HG03442 (cell line): ENCODE measurements around the gene SLC38A9.

Experiments used
- ATAC-seq: cut with Tn5 transposase; IDR thresholded peaks from one replicate; pipeline ENCODE4 v1.9.1; 2021; ENCODE audit warnings: mild to moderate bottlenecking, moderate library complexity; ENCODE audit not compliant: unreplicated experiment

SLC38A9 gene

DNA sequence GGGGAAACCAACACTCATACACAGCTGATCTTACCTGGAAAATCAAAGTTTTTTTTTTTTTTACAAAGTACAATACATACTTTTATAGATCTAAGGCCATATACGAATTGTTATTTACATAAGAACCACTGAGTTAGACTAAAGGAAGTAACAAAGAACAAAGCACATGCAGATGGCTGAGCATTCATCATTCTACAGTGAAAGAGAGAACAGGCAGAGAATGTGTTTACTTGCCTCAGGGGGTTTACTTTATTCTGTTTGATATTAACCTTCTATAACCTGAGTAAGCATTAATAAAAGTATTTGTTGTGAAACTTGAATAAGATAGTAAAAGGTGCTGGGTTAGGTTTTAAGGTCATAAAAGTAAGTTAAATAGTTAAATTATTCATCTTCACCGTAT, 54.7 kb downstream of the SLC38A9 start:
- no peak for ATAC-seq

DNA sequence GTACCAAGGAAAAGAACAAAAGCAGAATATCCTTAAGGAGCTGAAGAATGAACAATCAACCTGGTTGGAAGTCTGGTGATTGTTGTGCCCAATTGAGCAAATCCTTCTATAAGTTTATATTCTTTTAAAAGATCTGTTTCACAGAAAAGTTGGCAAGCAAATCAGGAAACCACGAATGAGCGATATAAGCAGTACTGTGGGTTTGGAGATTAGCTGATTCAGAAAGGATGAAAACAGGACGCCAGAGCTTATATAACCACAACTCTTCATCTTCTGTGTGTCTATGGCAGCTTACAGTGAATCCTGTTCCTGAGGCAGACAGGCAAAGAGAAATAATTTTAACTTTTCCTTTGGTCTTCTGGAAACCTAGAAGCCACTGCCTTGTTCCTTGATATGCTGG, 61.7 kb downstream of the SLC38A9 start:
- ATAC-seq = no peak

DNA sequence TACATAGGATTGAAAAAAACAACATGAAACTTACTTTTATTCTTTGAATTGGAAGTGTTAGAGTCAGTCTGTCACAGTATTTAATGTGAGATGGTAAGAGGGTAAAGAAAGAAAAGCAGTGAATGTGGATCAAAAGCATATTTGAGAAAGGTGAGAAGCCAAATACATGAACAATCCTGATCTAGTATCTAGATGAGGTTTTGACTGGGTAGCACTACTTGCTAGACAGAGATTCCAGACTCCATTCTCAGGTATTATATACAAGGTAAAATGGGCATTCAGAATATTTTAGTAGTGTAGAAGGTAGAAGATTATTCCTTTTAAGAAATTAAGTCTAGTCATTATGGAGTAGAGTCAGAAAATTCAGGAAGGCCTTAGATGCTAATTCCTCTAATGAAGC, 62.2 kb downstream of the SLC38A9 start:
- ATAC-seq = no peak

DNA sequence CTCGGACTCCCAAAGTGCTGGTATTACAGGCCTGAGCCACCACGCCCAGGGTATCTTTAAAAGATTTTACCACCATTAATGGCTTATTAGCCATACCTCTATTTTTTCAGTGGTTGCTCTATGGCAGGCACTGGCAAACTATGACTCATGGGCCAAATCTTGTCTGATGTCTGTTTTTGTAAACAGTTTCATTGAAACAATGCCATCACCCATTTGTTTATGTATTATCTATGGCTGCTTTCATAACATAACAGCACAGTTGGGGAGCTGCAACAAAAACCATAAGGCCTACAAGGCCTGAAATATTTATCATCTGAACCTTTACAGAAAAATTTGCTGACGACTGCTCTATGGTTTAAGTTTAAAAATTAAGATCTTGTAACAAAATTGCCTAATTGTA, 66.8 kb downstream of the SLC38A9 start:
- ATAC-seq = no peak

DNA sequence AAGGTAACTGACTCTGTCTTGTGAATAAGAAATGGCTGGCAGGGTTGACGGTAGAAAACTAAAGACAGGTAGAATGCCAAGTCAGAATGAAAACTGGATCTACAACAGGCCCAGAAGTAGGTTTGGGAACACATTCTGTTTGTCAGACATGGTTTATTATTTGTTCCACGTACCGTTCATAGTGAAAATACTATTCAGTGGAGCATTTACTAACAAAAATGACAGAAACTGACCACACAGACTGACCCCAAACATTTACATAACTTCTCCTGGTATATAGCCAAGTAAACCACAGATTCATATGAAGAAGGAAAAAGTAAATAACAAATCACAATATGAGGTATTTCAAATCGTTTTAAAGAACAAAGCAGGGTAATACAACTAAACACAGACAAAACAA, 73.7 kb downstream of the SLC38A9 start:
- no peak for ATAC-seq

DNA sequence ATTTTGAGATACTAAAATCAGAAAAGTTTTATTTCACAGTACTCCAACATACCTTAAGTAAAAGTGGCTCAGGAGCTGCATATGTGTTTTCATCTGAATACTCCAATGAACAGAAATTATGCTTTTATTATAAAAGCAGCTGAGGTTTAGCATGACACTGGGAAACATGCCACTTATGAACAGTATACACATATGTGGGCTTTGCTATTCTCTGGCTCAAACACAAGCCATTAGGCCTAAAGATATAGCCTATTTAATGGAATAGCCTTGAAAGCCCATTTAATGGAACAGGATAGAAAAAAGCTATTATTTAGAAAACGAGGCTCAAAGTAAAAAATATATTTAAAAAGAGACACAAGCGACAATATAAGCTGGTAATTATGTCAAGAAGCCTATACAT, 74.1 kb downstream of the SLC38A9 start:
- no peak for ATAC-seq

DNA sequence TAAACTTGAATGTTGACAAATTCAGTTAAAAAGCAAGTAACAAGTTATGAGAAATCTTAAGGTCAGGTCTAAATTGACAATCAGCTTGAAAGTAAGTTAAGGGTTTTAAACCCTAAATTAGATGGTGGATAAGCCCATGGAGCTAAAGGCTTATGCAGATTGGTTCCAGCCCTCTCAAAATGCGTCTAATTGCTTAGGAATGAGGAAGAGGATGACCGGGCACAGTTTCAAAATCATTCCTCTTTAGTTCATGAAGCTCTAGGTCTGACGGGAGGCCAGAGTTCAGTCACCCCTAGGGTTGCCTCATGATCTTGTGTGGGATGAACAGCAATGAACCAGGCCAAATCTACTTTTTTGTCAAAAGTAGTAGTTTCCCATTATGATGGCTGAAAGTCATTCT, 75.4 kb downstream of the SLC38A9 start:
- ATAC-seq = no peak

DNA sequence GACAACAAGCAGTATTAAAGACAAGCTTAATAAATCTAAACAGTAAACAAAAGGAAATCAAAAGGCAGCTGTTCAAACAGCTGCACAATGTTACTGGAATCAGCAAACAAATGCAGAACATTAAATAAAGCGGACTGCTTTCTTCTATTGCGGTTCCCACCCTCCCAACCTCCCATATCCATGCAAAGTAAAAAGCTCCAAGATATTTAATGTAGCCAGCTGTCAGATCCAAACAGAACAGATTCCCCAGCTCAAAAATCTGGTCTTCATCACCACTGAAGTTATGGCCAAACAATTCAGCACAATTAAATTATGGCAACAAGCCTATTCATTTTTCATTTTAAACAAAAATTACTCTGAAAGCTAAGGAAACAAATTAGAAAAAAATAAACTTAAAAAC, 75.9 kb downstream of the SLC38A9 start:
- no peak for ATAC-seq

DNA sequence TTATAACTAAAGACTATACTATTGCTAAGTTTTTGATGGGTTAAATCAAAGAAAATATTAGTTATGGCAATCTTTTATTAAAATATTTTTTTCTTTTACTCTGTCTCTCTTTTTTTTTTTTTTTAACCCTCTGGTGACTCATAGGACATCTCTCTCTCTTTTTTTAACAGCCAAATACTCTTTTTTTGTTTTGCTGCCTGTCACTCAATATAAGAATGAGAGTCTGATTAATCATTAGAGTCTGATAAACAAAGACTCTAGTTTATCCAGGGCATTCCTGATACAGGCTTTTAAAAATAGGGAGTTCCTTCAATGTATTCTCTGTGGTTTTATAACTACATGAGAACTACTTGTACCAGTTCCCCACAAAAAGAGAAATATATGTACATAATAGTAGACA, 77.3 kb downstream of the SLC38A9 start:
- ATAC-seq = no peak

DNA sequence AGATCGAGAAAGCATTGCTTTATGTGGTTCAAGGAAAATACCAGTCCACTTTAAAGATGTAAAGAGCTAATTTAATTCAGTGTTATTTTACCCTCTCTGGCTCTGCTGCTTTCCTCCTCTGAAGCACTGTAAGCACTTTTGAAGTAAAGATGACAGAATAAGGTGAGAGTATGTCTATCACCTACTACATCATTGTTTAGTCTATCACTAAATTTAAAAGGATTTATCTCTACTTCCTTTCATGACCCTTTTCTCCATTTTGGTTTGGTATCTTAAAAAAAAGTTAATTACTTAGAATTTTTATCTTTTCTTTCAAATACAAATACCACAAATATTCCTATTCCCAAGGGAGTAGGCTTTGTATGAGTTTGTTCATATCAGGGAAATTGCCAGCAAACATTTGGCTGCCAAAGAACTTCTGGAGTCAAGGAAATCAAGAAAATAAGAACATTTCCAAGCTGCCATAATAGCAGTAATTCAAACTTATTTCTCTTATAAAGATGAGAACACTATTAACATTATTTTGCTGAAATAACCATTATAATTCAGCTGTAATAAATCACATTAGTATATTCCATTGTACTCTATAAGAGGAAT, 77.8 kb downstream of the SLC38A9 start:
- no peak for ATAC-seq

DNA sequence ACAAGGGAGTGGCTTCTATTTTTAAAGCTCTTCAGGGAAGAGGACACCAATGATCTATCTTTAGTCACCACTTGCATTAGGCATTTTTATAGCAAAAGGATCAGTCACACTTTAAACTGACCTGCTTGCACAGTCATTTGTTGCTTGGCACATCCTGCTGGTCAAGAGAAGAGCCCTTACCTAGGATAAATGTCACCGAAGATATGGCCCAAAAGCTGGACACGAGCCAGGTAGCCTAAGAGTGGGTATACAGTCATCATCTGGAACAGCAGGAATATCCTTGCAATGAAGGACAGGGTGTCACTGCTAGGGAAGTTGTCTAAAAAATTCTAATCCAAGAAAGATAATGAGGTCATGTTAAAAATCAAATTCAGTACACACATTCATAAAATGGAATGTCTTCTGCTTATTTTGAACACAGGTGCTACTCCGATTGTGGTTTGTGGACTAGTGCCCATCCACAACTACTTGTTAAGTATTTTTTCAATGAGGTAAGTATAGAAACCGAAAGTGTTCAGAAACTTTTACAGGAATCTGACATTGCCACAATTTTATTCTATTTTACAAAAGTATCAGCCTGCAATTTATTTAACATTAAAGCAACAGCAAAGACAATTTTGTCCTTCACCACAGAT, 78.4 kb downstream of the SLC38A9 start:
- no peak for ATAC-seq

DNA sequence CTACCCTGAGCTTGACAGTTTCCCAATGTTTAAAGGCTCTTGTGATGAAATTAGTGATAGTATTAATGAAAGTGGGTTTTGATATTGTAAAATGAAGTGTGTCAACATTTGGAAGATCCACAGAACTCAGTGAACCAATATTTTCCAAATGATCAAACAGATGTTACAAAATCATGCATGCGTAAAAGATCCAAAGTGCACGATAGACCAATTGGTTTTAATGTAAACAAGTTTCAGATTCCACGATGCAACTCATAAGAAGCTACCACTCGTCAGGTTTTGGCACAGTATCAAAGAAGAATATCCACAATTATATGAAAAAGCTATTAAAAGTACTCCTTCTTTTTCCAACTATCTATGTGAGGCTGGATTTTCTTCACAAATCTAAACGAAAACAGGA, 82.3 kb downstream of the SLC38A9 start:
- ATAC-seq = no peak

DNA sequence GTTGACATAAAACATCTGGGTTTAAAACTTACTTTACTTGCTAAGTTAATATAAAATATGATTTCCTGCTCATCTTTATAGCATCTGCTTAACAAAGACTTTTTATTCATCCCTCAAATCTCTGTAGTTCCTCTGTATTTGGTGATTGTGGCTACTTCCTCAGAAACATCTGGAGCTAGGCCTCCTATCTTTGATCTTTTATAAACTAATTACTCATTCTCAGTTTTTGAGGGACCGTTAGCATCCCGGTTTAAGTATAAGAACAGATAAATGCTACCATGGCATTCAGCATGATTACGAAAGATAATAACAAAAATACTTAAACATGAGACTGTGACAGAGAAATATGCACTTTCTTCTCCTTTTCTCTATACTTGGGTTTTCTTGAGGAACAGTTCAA, 85.3 kb downstream of the SLC38A9 start:
- no peak for ATAC-seq

DNA sequence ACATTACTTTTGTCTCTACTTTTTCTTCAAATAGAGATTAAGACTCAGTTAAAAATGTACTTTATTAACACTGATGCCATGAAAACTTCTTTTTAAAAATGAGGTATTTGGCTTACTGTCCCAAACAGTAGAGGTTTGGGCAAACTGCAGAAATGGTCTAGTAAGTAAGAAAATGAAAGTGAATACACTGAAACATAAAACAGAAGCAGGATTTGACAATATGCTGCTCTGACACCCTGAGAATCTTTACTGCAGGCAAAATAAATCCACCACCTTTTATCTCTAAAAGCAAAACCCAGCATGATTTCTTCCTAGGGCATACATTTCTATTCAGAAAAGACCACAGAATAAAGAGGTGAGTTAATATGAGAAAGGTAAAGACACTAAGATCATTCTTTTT, 86.2 kb downstream of the SLC38A9 start:
- no peak for ATAC-seq

DNA sequence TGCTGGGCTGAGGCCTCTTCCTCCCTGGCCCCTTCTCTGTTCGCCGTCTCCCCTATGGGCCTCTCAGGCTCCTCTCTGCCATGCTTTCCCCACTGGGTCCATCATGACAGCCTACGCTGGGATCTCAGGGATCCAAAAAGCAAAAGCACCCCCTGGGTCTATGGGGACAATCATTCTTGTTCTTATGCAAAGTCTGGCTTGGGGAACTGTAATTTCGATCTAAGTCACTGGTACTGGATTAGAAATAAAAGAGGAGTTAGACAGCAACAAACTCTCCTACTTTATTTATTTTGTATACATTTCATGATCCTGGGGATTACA, 86.6 kb downstream of the SLC38A9 start:
- no peak for ATAC-seq

DNA sequence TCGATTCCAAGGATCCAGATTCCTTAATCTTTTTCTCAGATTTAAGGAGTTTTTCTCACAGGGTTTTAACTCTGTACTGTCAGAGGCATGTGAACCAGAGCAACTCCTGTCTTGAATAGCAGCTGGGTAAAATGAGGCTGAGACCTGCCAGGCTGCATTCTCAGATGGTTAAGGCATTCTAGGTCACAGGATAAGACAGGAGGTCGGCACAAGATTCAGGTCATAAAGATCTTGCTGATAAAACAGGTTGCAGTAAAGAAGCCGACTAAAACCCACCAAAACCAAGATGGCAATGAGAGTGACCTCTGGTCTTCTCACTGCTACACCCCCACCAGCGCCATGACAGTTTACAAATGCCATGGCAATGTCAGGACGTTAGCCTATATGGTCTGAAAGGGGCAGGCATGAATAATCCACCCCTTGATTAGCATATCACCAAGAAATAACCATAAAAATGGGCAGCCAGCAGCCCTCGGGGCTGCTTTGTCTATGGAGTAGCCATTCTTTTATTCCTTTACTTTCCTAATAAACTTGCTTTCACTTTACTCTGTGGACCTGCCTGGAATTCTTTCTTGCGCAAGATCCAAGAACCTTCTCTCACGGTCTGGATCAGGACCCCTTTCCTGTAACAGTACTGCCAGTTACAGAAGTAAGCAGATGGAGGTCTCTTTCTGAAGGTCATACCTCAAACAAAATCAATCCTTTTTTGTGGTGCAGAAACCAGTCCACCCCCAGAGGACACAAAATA, 87.1 kb downstream of the SLC38A9 start:
- no peak for ATAC-seq

DNA sequence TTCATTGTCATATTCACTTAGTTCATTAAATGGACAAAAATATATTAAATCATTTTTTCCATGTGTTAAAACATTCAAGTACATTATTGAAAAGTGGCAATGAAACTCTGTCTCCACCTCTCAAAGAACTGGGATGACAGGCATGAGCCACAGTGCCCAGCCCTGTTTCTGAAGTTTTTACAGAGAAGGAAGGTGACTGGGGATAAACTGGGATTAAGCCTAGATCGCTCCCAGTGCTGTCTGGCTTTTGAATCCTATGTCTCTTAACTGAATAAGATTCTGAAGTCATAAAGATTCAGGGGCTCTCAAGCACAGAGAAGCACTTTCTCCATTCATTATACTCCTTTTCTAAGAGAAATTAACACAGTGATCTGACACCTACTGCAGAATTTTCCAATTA, 88.3 kb downstream of the SLC38A9 start:
- ATAC-seq = no peak

DNA sequence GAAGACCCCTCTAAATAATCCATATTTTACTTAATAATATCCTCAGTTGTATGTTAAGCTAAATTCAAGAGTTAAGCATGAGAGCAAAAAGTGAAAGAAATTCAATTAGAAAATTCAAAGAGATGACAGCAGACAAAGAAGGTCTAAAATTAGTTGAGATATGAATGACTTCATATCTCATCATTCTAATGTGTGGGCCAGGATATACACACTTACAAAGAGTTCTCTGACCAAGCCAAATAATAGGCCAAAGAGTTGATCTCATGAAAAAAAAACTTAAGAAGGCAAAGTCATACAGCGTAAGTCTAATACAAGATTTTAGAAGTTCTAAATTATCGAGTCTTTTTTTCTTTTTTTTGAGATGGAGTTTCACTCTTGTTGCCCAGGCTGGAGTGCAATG, 89.7 kb downstream of the SLC38A9 start:
- ATAC-seq = no peak

DNA sequence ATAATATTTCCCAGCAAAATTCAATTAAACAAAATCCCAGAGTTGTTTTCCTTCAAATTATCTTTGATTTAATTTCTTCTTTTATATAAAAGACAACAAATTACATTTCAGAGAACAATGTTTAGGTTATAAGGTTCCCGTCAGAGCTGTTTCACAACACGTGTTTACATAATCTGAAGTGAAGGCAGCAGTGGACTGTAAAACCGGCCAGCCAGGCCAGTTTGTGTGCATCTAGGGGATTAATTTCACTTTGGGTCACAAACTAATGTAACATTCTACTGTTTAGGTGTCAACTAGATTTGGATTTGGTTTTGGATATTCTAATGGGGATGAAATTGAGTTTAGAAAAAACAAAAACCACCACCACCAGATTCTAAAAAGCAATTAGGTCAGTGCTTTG, 90.9 kb downstream of the SLC38A9 start:
- no peak for ATAC-seq

DNA sequence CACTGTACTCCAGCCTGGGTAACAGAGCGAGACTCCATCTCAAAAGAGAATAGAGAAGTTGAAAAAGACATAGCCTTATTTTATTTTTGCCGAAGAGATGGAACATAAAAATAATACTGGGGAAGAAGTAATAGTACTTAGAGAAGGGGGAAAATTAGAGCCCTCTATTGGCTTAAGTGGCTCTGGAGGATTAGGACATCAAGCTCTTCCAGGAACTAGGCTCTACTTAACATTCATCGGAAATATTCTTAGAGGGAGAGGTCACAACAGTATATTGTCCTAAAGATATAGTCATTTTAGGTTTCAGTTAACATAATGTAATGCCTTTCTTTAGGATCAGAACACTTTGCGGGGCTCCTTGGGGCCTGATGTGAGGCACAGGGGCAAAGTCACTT, 91.4 kb downstream of the SLC38A9 start:
- no peak for ATAC-seq

DNA sequence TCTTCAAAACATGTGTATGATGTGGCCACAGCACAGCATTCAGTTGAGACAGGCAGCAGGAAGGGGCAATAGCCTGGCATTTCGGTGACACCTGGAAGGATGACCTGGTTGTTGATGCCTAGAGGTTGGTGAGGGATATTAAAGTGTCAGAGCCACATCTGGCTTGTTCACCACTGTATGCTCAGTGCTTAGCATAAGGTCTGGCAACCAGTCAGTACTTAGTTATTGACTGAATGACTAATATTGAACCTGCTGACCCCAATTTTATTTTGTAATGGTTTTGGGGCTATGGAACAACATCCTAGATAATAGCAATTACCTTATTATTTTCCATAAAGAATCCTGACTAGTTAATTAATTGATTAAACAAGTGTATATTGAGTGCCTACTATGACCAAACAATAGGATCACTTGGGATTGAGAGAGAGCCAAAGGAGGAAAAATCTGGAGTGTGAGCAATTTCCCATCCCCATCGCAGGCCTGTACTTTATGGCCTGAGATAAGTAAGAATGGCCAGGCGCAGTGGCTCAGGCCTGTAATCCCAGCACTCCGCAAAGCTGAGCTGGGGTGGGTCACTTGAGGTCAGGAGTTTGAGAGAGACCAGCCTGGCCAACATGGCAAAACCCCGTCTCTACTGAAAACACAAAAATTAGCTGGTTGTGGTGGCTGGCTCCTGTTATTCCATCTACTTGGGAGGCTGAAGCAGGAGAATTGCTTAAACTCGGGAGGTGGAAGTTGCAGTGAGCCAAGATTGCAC, 91.9 kb downstream of the SLC38A9 start:
- ATAC-seq = no peak

DNA sequence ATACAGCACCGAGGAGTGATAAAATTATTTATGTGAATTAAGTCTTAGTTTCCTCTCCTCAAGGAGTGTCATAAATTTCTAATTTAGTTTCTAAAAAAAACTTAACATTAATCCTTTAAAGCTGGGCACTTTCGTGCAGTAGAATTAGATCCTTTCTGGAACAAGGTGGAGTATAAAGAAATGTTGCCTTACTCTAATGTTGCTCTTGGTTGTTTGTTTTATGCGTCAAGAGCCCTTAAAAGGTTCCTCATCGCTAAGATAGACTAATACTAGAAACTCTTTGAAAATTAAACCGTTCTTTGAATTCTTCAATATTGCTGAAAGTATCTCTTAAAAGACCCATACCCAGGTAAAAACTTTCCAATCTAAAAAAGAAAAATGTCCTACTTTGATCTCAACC, 93.8 kb downstream of the SLC38A9 start:
- no peak for ATAC-seq
